ENCODE measurements around the gene RAP2C. TPM values are rescaled to one million over a fixed set of nuclear protein-coding genes. Genes with fewer than 3 reads are reported as not detected.

RAP2C gene
- polyA plus RNA-seq, 1 donor (not counting 4 experiments of a cell fraction or from before 2014, with no cell fraction given) = 15.1 TPM

DNA sequence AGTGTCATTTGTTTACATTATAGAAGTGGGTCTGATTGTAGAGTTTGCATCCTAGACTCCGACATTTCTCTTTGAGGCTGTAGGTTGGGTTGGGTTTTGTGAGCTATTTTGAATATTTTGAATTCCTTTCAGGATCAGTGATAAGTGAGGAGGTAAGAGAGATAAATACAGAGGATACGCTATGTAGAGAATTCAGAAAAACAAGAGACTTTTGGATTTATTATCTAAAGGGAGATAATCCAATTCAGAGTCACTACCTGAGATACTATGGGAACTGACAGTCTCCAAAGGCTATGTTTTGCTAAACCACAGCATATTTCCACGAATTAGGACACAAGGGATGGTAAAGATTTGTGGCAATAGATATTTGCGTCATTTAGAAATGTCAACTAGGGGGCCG, 16.9 kb upstream of the RAP2C start:
- H3K79me2 ChIP-seq (ENCODE audit: control insufficient read depth, insufficient read depth, low read length) = no peaks in the 10 kb centered on the region
- no peaks in the 10 kb centered on the region for H4K20me1 ChIP-seq (ENCODE audit: control insufficient read depth, extremely low read depth, insufficient read depth, low read length)
- dilution Hi-C loops (cut with MboI; ENCODE audit: extremely low pct_ligation_motif_present, low sequenced_read_pairs) = no loop called here
- no peaks in the 10 kb centered on the region for H3K4me1 ChIP-seq (ENCODE audit: control insufficient read depth, extremely low read depth, insufficient read depth, low read length)
- no peak for DNase-seq (ENCODE audit: low read depth, low spot score)
- no peaks in the 10 kb centered on the region for H3K27me3 ChIP-seq (ENCODE audit: control insufficient read depth, extremely low read depth, insufficient read depth, low read length)
- H3K4me3 ChIP-seq (ENCODE audit: control insufficient read depth in 2 of 3, extremely low read depth in 1 of 3, insufficient read depth in 2 of 3, low read depth in 1 of 3, low read length in 3 of 3) = no peak overlapping the region
- no peaks in the 10 kb centered on the region for H3K36me3 ChIP-seq (ENCODE audit: control insufficient read depth in 2 of 2, extremely low read depth in 1 of 2, insufficient read depth in 2 of 2, low read length in 2 of 2)
- FAIRE-seq = no peak
- TF ChIP-seq, protein P1, sequence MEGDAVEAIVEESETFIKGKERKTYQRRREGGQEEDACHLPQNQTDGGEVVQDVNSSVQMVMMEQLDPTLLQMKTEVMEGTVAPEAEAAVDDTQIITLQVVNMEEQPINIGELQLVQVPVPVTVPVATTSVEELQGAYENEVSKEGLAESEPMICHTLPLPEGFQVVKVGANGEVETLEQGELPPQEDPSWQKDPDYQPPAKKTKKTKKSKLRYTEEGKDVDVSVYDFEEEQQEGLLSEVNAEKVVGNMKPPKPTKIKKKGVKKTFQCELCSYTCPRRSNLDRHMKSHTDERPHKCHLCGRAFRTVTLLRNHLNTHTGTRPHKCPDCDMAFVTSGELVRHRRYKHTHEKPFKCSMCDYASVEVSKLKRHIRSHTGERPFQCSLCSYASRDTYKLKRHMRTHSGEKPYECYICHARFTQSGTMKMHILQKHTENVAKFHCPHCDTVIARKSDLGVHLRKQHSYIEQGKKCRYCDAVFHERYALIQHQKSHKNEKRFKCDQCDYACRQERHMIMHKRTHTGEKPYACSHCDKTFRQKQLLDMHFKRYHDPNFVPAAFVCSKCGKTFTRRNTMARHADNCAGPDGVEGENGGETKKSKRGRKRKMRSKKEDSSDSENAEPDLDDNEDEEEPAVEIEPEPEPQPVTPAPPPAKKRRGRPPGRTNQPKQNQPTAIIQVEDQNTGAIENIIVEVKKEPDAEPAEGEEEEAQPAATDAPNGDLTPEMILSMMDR (optimal IDR thresholded peaks at IDR 0.05 in 1 of 3, IDR thresholded peaks at IDR 0.05 in 1 of 3, conservative IDR thresholded peaks at IDR 0.05 in 1 of 3; ENCODE audit: extremely low read depth in 1 of 3, insufficient read depth in 2 of 3, low read length in 3 of 3) = no peak
- no peak for TF ChIP-seq EZH2 (IDR thresholded peaks at IDR 0.05; ENCODE audit: low read length)
- H3K27ac ChIP-seq (ENCODE audit: control insufficient read depth, insufficient read depth, low read length) = no peak overlapping the region
- H3K9me1 ChIP-seq (ENCODE audit: control insufficient read depth, extremely low read depth, insufficient read depth, low read length) = no peaks in the 10 kb centered on the region
- no peaks in the 10 kb centered on the region for H3K9me3 ChIP-seq (ENCODE audit: control insufficient read depth, low read depth, low read length)
- H2AFZ ChIP-seq (ENCODE audit: control insufficient read depth, low read length) = no peak overlapping the region
- no peak overlapping the region for H3K4me2 ChIP-seq (ENCODE audit: control insufficient read depth, extremely low read depth, insufficient read depth, low read depth, low read length)
- no peak overlapping the region for H3K9ac ChIP-seq (ENCODE audit: control insufficient read depth, extremely low read depth, insufficient read depth, low read length)

DNA sequence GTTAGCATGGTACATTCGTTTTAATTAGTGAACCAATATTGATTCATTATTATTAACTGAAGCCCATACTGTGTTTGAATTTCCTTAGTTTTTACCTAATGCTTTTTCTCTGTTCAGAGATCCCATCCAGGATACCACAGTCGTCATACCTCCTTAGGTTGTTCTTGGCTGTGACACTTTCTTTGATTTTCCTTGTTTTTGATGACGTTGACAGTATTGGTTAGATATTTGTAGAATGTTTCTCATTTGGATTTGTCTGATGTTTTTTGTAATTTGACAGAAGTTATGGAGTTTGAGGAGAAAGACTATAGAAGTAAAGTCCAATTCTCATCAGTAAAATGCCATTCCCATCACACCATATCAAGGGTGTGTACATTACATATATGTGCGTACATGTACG, 16.2 kb upstream of the RAP2C start:
- dilution Hi-C loops (cut with MboI; ENCODE audit: extremely low pct_ligation_motif_present, low sequenced_read_pairs) = no loop called here
- Histone ChIP-seq H3K9me3 (ENCODE audit: control insufficient read depth, low read depth, low read length) (no peaks in the 10 kb centered on the region), H3K4me1 (ENCODE audit: control insufficient read depth, extremely low read depth, insufficient read depth, low read length) (no peaks in the 10 kb centered on the region), H3K36me3 (ENCODE audit: control insufficient read depth in 2 of 2, extremely low read depth in 1 of 2, insufficient read depth in 2 of 2, low read length in 2 of 2) (no peaks in the 10 kb centered on the region), H3K4me2 (ENCODE audit: control insufficient read depth, extremely low read depth, insufficient read depth, low read depth, low read length) (no peak overlapping the region), H3K27me3 (ENCODE audit: control insufficient read depth, extremely low read depth, insufficient read depth, low read length) (no peaks in the 10 kb centered on the region), H2AFZ (ENCODE audit: control insufficient read depth, low read length) (no peak overlapping the region), H3K9me1 (ENCODE audit: control insufficient read depth, extremely low read depth, insufficient read depth, low read length) (no peaks in the 10 kb centered on the region), H3K9ac (ENCODE audit: control insufficient read depth, extremely low read depth, insufficient read depth, low read length) (no peak overlapping the region), H3K4me3 (ENCODE audit: control insufficient read depth in 2 of 3, extremely low read depth in 1 of 3, insufficient read depth in 2 of 3, low read depth in 1 of 3, low read length in 3 of 3) (no peak overlapping the region), H3K27ac (ENCODE audit: control insufficient read depth, insufficient read depth, low read length) (no peak overlapping the region), H3K79me2 (ENCODE audit: control insufficient read depth, insufficient read depth, low read length) (no peaks in the 10 kb centered on the region), H4K20me1 (ENCODE audit: control insufficient read depth, extremely low read depth, insufficient read depth, low read length) (no peaks in the 10 kb centered on the region)
- TF ChIP-seq EZH2 (IDR thresholded peaks at IDR 0.05; ENCODE audit: low read length) = no peak
- TF ChIP-seq, protein P1 (optimal IDR thresholded peaks at IDR 0.05 in 1 of 3, IDR thresholded peaks at IDR 0.05 in 1 of 3, conservative IDR thresholded peaks at IDR 0.05 in 1 of 3; ENCODE audit: extremely low read depth in 1 of 3, insufficient read depth in 2 of 3, low read length in 3 of 3) = no peak
- FAIRE-seq (no peak), DNase-seq (ENCODE audit: low read depth, low spot score) (no peak)
